ENCODE measurements around the gene SAMD8. TPM values are rescaled to one million over a fixed set of nuclear protein-coding genes. Genes with fewer than 3 reads are reported as not detected.

Gene SAMD8
- total and polyA plus RNA-seq, 5 donors: 8.8 to 26.7 (median 23.6) TPM

DNA sequence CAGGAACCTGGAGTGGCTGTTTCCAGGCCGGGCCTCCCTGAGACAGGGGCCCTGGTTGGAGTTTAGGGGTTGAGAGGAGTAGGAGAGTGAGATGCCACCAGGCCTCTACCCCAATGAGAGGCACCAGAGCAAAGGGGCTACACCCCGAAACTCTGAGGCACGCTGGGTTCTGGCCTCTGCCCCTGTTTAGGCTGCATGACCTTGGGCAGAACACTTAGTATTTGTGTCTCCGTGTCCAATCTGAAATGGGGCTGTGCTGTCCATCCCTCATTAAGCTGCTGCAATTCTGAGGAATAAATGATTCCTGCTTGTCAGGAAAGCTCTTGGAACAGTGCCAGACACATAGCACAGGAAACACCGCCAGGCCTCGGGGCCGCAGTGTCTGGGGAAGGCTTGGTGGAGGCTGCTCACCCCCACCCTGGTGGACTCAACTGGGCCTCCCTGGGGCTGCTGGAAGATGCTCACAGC lies 40.5 kb upstream of the SAMD8 start:
- H3K4me3 ChIP-seq (ENCODE audit: low read length): no peak overlapping the region
- no peaks in the 10 kb centered on the region for H3K27me3 ChIP-seq (ENCODE audit: control insufficient read depth, insufficient read depth)
- peaks cover 2% of the 10 kb centered on the region for H3K4me1 ChIP-seq (ENCODE audit: control insufficient read depth, insufficient read depth, low read length)
- H3K9me3 ChIP-seq (ENCODE audit: control insufficient read depth, low read length): no peaks in the 10 kb centered on the region
- ATAC-seq (peak; percentile 43 to 56), DNase-seq (no peak)
- 45% methylated on average over 7 of the region's 7 CpGs for WGBS
- intact Hi-C loops (cut with DNase I): no loop called here
- H3K27ac ChIP-seq (ENCODE audit: low read length): peak overlapping the region; percentile 58

DNA sequence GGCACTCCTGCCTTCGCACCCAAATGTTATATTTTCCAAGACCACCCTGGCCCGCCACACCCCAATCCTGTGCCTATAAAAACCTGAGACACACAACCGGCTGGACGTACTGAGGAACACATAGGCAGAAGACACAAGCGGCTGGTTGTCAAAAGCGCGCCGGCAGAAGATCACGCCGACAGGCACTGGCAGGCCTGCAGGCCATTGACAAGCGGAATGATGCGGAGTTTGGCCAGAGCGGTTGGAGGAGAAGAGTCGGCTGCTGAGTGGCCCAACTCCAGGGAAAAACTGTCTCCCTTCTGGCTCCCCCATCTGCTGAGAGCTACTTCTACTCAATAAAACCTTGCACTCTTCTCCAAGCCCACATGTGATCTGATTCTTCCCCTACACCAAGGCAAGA lies 39.7 kb upstream of the SAMD8 start:
- Histone ChIP-seq H3K9me3 (ENCODE audit: control insufficient read depth, low read length) (no peaks in the 10 kb centered on the region), H3K4me1 (ENCODE audit: control insufficient read depth, insufficient read depth, low read length) (peaks cover 2% of the 10 kb centered on the region), H3K4me3 (ENCODE audit: low read length) (no peak overlapping the region), H3K27ac (ENCODE audit: low read length) (no peak overlapping the region), H3K27me3 (ENCODE audit: control insufficient read depth, insufficient read depth) (no peaks in the 10 kb centered on the region)
- DNase-seq (no peak), ATAC-seq (no peak)
- intact Hi-C loops (cut with DNase I): no loop called here
- 84% methylated on average over 14 of the region's 14 CpGs for WGBS

DNA sequence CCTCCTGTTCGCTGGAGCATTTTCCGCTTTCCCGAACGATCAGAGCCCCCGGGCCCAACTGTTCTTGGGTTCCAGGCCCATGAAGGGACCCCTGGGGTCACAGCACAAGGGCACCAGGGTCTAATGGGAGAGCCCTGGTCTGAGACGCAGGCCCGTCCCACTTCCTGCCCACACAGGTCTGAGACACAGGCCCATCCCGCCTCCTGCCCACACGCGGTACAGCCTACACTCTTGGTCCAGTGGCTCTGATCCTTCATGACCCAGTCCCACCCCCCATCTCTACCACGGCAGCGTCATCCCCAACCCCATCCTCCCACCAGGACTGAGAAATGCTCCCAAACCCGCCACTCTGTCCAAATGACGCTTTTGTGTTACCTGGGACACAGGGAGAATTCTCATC lies 38.7 kb upstream of the SAMD8 start:
- no peaks in the 10 kb centered on the region for H3K27me3 ChIP-seq (ENCODE audit: control insufficient read depth, insufficient read depth)
- no peak for DNase-seq
- no peaks in the 10 kb centered on the region for H3K9me3 ChIP-seq (ENCODE audit: control insufficient read depth, low read length)
- 93% methylated on average over 14 of the region's 14 CpGs for WGBS
- H3K4me1 ChIP-seq (ENCODE audit: control insufficient read depth, insufficient read depth, low read length): peaks cover 2% of the 10 kb centered on the region
- H3K4me3 ChIP-seq (ENCODE audit: low read length): no peak overlapping the region
- H3K27ac ChIP-seq (ENCODE audit: low read length): no peak overlapping the region
- intact Hi-C loops (cut with DNase I): no loop called here
- no peak for ATAC-seq

DNA sequence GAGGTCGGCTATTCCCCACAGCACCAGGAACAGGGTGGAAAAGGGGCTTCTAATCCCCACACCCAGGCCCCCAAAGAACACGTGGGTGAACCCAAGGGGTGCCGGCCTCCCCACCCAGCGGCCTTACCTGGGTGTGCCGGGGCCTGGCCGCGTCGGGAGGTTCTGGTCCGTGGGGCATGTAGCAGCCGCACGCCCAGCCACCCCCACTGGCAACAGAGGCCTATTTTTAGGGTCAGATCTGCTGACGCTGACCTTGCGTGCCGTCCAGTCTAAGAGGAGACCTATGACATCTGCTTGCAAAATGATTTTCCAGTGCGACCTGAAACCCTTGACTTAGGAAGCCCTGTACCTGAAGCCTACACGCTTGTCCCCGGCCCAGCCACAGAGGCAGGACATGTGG lies 38.0 kb upstream of the SAMD8 start:
- no peak overlapping the region for H3K27ac ChIP-seq (ENCODE audit: low read length)
- WGBS: 98% methylated on average over 17 of the region's 17 CpGs
- intact Hi-C loops (cut with DNase I): no loop called here
- no peak overlapping the region for H3K4me3 ChIP-seq (ENCODE audit: low read length)
- no peaks in the 10 kb centered on the region for H3K9me3 ChIP-seq (ENCODE audit: control insufficient read depth, low read length)
- ATAC-seq: no peak
- H3K4me1 ChIP-seq (ENCODE audit: control insufficient read depth, insufficient read depth, low read length): peaks cover 2% of the 10 kb centered on the region
- no peaks in the 10 kb centered on the region for H3K27me3 ChIP-seq (ENCODE audit: control insufficient read depth, insufficient read depth)
- DNase-seq: no peak

DNA sequence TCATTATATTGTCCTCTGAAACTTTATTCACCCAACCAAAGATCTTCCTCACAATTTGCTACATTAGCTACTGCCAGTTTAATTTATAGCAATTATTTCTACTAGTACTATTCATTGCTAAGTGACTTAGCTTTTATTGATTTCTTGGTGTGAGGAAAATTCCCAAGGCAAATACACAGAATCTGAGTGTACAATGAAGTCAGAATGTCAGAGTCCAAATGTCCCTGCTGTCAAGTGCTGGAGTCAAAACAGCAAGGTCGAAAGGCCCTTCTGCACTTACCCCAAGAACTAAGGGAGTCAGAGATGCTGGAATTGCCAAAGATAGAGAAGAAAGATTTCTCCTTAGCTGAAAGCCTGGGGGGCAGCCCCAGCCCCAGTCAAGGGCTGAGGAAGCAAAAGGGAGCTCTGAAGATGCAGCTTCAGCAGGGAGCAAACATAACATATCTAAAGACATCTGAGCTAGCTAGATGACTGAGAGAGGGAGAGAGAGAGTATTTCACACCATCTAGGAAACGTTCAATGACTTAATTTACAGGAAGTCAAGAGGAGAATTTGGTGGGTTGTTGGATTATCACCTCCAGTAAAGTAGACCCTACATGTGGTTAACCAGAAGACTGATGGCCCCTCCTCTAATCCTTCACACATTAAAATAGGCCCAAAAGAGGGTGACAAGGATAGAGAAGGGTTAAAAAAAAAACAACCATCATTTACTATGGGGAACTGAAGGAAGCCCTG lies 36.6 kb upstream of the SAMD8 start:
- intact Hi-C loops (cut with DNase I): no loop called here
- ATAC-seq: no peak

DNA sequence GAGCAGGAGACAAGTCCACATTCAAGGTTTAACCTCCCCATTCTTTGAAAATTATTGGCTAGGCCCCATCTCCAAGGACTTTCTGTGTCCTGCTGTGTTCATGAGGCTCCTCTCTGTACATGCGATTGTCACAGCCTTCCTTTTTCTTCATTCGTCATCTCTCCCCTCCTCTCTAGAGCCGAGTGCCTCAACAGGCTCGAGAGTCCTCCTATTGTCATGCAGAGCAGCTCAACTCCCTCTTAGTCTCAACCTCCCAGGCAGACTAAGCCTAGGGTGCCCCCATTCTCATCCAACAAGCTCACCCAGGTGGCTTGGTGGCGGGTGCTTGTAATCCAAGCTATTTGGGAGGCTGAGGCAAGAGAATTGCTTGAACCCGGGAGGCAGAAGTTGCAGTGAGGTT lies 35.1 kb upstream of the SAMD8 start:
- Histone ChIP-seq H3K9me3 (ENCODE audit: control insufficient read depth, low read length) (no peaks in the 10 kb centered on the region), H3K4me3 (ENCODE audit: low read length) (no peak overlapping the region), H3K27ac (ENCODE audit: low read length) (no peak overlapping the region), H3K27me3 (ENCODE audit: control insufficient read depth, insufficient read depth) (no peaks in the 10 kb centered on the region), H3K4me1 (ENCODE audit: control insufficient read depth, insufficient read depth, low read length) (peaks cover under 1% of the 10 kb centered on the region)
- DNase-seq: no peak
- no peak for ATAC-seq
- intact Hi-C loops (cut with DNase I): no loop called here
- 89% methylated on average over 6 of the region's 6 CpGs for WGBS

More for the DNA sequence above, 36.6 kb upstream of the SAMD8 start:
- Histone ChIP-seq H3K27me3 (ENCODE audit: control insufficient read depth, insufficient read depth) (no peaks in the 10 kb centered on the region), H3K4me3 (ENCODE audit: low read length) (no peak overlapping the region), H3K4me1 (ENCODE audit: control insufficient read depth, insufficient read depth, low read length) (peaks cover 2% of the 10 kb centered on the region), H3K27ac (ENCODE audit: low read length) (no peak overlapping the region), H3K9me3 (ENCODE audit: control insufficient read depth, low read length) (no peaks in the 10 kb centered on the region)
- DNase-seq: no peak
- WGBS: 48% methylated on average over 2 of the region's 2 CpGs

DNA sequence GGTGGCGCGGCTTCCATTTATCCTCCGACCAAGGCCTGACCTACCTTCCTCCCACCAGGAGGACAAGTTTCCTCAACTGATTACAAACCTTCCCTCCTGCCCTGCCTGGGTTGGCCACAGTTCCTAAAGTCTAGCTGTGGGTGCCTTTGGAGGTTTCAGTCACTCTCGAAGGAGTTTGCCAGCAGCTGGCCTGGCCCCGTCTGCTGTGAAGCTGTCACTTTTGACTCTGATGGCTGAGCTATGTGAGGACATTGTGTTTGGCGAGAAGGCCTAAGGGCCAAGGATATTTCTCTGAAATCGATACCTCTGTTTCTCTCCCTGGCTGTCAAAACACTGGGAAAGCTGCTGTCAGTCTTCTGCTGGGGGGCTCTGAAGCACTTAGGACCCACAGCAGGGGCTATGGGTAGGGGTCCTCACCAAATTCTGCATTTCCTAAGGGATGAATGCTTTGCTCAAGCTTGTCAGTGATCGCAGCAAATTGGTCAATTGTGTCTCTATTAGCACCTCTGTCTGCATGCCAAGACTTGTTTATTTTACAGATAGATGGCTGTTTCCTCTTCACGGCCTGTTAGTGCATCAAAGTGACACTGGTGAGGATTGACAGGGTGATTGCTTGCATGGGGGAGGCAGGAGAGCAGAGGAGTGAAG lies 31.9 kb upstream of the SAMD8 start:
- no peaks in the 10 kb centered on the region for H3K27me3 ChIP-seq (ENCODE audit: control insufficient read depth, insufficient read depth)
- no peaks in the 10 kb centered on the region for H3K9me3 ChIP-seq (ENCODE audit: control insufficient read depth, low read length)
- DNase-seq (no peak), ATAC-seq (no peak)
- H3K4me1 ChIP-seq (ENCODE audit: control insufficient read depth, insufficient read depth, low read length): no peaks in the 10 kb centered on the region
- no peak overlapping the region for H3K4me3 ChIP-seq (ENCODE audit: low read length)
- 75% methylated on average over 9 of the region's 9 CpGs for WGBS
- H3K27ac ChIP-seq (ENCODE audit: low read length): no peak overlapping the region
- intact Hi-C loops (cut with DNase I): no loop called here

DNA sequence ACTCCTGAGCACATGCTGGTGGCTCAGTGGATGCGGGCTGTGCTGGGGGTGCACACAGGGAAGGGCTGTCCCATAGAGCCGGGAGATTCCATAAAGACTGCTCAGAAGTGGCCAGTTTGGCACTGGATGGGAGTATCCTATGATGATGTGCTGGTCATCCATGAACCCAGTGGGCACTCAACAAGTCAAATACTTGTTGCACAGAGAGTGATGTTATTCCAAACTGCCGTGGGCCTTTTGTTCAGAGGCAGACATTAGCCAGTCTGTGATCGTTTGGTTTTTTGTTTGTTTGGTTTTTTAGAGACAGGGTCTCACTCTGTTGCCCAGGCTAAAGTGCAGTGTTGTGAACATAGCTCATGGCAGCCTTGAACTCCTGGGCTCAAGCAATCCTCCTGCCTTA lies 30.9 kb upstream of the SAMD8 start:
- Histone ChIP-seq H3K4me1 (ENCODE audit: control insufficient read depth, insufficient read depth, low read length) (no peaks in the 10 kb centered on the region), H3K27me3 (ENCODE audit: control insufficient read depth, insufficient read depth) (no peaks in the 10 kb centered on the region), H3K9me3 (ENCODE audit: control insufficient read depth, low read length) (no peaks in the 10 kb centered on the region), H3K27ac (ENCODE audit: low read length) (no peak overlapping the region), H3K4me3 (ENCODE audit: low read length) (no peak overlapping the region)
- intact Hi-C loops (cut with DNase I): no loop called here
- WGBS: 91% methylated on average over 4 of the region's 4 CpGs
- ATAC-seq: no peak
- no peak for DNase-seq

DNA sequence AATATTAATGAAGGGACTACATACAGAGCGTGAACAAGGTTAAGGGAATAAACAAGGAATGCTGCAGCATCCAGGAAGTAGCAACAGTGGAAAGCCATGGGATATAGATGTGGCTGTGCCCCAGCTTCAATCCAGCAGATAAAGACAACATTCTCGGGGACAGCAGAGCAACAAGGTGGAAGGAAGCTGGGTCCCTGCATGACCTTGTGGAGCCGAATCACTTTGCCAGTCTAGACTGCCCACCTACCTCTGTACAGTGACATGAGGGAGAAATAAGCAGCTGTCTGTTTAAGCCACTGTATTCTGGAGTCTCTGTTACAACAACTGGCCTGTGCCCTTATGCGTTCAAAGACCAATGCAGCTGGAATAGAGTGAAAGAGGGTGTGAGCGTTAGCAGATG lies 30.1 kb upstream of the SAMD8 start:
- no peak for ATAC-seq
- intact Hi-C loops (cut with DNase I): no loop called here
- Histone ChIP-seq H3K4me3 (ENCODE audit: low read length) (no peak overlapping the region), H3K27me3 (ENCODE audit: control insufficient read depth, insufficient read depth) (no peaks in the 10 kb centered on the region), H3K4me1 (ENCODE audit: control insufficient read depth, insufficient read depth, low read length) (no peaks in the 10 kb centered on the region), H3K27ac (ENCODE audit: low read length) (no peak overlapping the region), H3K9me3 (ENCODE audit: control insufficient read depth, low read length) (no peaks in the 10 kb centered on the region)
- 93% methylated on average over 5 of the region's 5 CpGs for WGBS
- DNase-seq: no peak

DNA sequence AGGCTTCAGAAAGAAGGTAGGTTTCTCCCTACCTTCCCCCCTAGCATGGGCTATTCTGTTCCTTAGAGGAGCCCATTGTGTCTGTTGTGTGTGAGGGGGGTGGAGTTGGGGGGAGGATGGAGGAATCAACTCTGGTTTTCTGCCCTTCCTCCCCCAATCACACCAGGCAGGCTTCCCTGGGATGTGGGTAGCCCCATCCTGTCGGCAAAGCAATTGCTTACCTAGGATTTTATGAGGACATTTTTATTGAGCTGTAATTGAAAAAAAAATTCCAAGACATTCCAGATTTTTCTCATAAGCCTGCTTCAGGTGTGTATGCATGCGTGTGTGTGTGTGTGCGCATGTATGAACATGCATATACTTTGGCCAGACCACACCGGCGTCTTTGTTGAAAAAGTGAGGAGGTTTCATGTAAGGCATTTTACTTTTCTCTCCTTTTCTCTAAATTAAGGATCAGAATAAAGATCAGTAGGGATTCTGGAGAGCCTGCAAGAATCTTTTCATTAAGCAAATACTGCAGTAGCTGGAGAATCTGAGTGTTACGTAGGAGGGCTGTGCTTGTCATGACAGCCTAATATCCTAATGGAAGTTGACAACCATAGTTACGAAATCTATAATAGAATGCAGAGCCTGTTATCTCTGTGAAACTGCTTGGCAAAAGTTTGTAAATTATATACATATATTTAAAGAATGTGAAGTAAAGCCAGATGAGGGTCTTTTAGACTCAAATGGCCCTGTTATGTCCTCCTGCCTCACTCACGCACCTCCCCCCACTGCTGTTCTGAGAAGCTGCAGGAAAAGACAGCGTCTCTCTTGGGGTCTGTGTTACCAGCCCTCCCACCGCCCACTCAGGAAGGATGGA lies 27.3 kb upstream of the SAMD8 start:
- no peak overlapping the region for H3K27ac ChIP-seq (ENCODE audit: low read length)
- ATAC-seq: no peak
- 69% methylated on average over 10 of the region's 10 CpGs for WGBS
- intact Hi-C loops (cut with DNase I): no loop called here
- no peak overlapping the region for H3K4me3 ChIP-seq (ENCODE audit: low read length)
- no peaks in the 10 kb centered on the region for H3K4me1 ChIP-seq (ENCODE audit: control insufficient read depth, insufficient read depth, low read length)
- no peak for DNase-seq
- no peaks in the 10 kb centered on the region for H3K9me3 ChIP-seq (ENCODE audit: control insufficient read depth, low read length)
- no peaks in the 10 kb centered on the region for H3K27me3 ChIP-seq (ENCODE audit: control insufficient read depth, insufficient read depth)

DNA sequence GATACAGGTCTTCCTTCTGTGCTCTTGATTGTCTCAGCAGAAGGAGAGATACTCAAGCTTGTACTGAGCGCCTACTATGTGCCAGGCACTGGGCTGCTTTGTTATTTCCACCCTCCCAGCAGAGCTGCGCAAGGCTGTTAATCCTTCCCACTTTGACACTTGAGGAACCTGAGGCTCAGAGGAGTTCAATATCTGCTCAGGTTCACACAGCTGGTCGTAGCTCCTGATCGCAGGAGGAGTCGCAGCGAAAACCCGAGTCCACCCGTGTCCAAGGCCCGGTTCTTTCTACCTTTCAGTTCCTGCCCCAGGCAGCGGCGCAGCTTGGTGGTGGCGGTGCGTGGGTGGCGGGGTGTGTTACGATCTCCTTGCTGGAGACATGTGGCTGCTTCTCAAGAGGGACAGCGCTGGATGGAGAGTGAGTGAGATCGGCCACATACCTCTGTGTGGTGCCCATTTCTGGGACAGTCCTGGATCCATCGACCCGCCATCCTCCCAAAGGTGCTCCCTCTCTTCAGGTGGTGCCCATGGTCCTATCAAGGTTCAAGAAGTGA lies 26.5 kb upstream of the SAMD8 start:
- no peaks in the 10 kb centered on the region for H3K9me3 ChIP-seq (ENCODE audit: control insufficient read depth, low read length)
- H3K27me3 ChIP-seq (ENCODE audit: control insufficient read depth, insufficient read depth): no peaks in the 10 kb centered on the region
- H3K27ac ChIP-seq (ENCODE audit: low read length): no peak overlapping the region
- ATAC-seq: no peak
- DNase-seq: no peak
- WGBS: 93% methylated on average over 19 of the region's 19 CpGs
- intact Hi-C loops (cut with DNase I): no loop called here
- H3K4me3 ChIP-seq (ENCODE audit: low read length): no peak overlapping the region
- H3K4me1 ChIP-seq (ENCODE audit: control insufficient read depth, insufficient read depth, low read length): no peaks in the 10 kb centered on the region
